GM10248 (cell line): ENCODE results near the gene SETD1B.

Experiments used
- CTCF ChIA-PET: fragments of 300-600 bp; sonication (Branson Sonifier 250); formaldehyde crosslinking; extraction: SDS; loops from one replicate; lab custom pipeline; 2021; ENCODE audit warnings: antibody characterized with exemption; lab: Yijun Ruan, JAX
- POLR2A ChIA-PET: fragments of 350-650 bp; sonication (Branson Sonifier 250); formaldehyde crosslinking; extraction: SDS; loops from one replicate; lab custom pipeline; 2020; ENCODE audit warnings: antibody characterized with exemption; lab: Yijun Ruan, JAX
- DNase-seq: peaks from one replicate; pipeline ENCODE4 v3.0.0; 2012; ENCODE audit errors: extremely low spot score
- CTCF ChIP-seq: IDR thresholded peaks from 2 replicates; pipeline ENCODE4 v1.5.1; 2012; ENCODE audit warnings: mild to moderate bottlenecking, low read depth; ENCODE audit errors: extremely low read depth, missing control alignments, control extremely low read depth

Gene SETD1B

DNA sequence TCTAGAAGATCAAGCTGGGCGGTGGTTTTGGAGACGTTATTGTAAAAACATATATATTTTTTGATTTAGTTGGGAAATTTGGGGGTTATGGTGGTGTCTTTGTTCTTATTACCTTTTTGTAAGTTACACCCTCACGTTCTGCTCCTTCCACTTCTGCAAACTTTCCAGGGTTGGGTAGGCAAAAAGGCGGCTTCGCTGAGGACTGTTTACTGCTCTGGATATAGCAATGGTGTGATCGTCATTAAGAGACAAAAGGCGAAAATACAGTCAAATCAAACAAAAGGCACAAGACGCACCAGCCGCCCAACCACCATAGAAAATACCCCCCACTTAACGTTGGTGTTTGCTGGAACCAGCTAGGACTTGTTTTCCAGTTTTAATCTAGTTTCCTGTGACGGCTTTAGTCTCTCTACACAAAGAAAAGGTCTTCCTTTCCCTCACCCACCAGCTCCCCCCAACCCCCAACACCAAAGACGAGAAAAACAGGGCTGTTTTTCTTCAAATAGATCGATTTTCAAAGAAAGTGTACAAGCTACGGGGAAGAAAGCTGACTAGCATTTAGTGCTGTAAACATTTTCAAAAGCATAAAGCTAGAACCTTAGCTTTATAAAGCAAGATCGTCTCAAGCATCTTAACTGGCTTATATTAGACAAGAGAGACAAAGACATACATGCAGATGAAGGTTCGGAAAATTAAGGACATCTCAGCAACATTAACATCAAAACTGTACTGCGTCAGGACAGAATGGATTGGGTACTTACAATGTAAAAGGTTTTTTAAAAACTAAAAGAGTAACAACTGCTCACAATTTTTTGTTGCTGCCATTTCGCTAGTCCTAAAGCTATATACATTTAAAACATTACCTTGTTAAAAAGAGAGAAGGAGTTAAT, 2.0 kb upstream of the SETD1B start:
- ChIA-PET CTCF (interaction anchor here (1.1 to 14.7 kb wide), 5 partner anchors 7 to 85 kb away, joined by 3 to 565 read pairs (median 55); partner anchors contain the start of gene RHOF), POLR2A (interaction anchor here (0.7 to 2.5 kb wide), 3 partner anchors 9 to 115 kb away, joined by 3 to 14 read pairs (median 4); no protein-coding TSS in a partner anchor)
- TF ChIP-seq CTCF, result no peak
- DNase-seq, result no peak

DNA sequence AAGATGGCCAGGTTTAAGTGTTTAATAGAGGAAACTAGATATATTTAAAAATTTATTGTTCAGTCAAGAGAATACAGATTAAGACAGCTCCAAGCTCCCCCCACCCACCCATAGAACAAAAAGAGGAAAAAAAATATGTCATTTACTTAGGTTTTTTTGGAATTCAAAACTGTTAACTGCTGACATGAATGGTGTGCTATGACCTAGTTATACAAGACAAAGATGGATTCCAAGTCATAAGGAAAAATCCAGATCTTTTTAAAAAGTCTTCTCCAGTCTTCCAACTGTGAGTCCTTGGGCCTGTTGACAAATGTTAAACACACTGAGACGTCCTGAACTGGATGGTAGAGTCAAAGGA, 1.3 kb upstream of the SETD1B start:
- no peak for TF ChIP-seq CTCF
- POLR2A ChIA-PET, result interaction anchor here (0.7 to 2.5 kb wide), 3 partner anchors 8 to 9 kb away, joined by 3 to 14 read pairs (median 4); no protein-coding TSS in a partner anchor
- CTCF ChIA-PET, result interaction anchor here (4.4 to 14.7 kb wide), 3 partner anchors 8 to 25 kb away, joined by 55 to 565 read pairs (median 533); partner anchors contain the start of gene RHOF
- no peak for DNase-seq

GRCh38 chr12:121802843-121803698, 738 bp upstream of the SETD1B start:
- DNase-seq, result peak; percentile 91
- no peak for TF ChIP-seq CTCF
- ChIA-PET CTCF (interaction anchor here (4.4 to 14.7 kb wide), 3 partner anchors 8 to 26 kb away, joined by 55 to 565 read pairs (median 533); partner anchors contain the start of gene RHOF), POLR2A (interaction anchor here (1.0 to 2.5 kb wide), 2 partner anchors 9 kb away, joined by 4 to 14 read pairs; no protein-coding TSS in a partner anchor)

DNA sequence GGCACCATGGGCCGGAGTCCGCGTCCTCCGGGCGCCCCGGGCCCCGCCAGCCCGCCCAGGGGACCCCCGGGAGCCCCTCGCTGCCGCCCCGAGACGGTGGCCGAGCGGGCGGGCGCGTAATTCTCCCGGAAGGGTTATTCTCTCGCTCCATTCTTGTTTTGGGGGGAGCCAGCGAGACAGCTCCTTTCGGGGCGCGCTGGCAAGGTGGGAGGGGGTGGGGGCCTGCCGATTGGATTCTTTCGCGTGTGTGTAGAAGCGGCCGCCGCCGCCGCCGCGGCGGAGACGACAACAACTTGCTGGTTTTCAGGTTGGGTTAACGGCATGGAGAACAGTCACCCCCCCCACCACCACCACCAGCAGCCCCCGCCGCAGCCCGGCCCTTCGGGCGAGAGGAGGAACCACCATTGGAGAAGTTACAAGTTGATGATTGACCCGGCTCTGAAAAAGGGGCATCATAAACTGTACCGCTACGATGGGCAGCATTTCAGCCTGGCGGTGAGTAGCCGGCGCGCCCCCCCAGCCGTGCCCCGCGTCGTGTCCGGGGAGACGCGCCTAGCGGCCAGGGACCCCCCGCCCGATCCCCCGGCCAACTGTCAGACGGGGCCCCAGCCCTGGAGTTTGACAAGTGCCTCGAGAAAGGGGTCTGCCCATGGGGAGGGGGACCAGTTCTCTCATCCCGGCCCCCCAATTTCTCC, 755 bp downstream of the SETD1B start:
- peak; percentile 42 for DNase-seq

More for the DNA sequence above, 755 bp downstream of the SETD1B start:
- no peak for TF ChIP-seq CTCF
- CTCF ChIA-PET, result interaction anchor here (1.0 to 12.8 kb wide), 3 partner anchors 7 to 28 kb away, joined by 4 to 565 read pairs (median 55); partner anchors contain the start of gene RHOF
- POLR2A ChIA-PET, result interaction anchor here (0.9 to 1.5 kb wide), 3 partner anchors 33 to 92 kb away, joined by 3 to 4 read pairs (median 3); partner anchors contain the start of genes PSMD9 and TMEM120B
